Measurements from ENCODE around the gene B3GALNT2.

Gene B3GALNT2

GRCh38 chr1:235415008-235415904, 89.0 kb downstream of the B3GALNT2 start:
- H3K4me2 ChIP-seq (ENCODE audit: low read depth, low read length, poor library complexity, severe bottlenecking), result no peak overlapping the region
- TF ChIP-seq CTCF (conservative IDR thresholded peaks at IDR 0.05; ENCODE audit: low read length) (peak; percentile 89), EZH2phosphoT487 (IDR thresholded peaks at IDR 0.05; ENCODE audit: borderline replicate concordance) (no peak)
- H3K9me2 ChIP-seq (replicated peaks; ENCODE audit: low read depth, low read length), result no peaks in the 10 kb centered on the region
- H3K36me3 ChIP-seq (ENCODE audit: insufficient read depth, low read length), result peaks cover 16% of the 10 kb centered on the region; the same call in 1 of the 2 replicates
- no peaks in the 10 kb centered on the region for H3K9me3 ChIP-seq (ENCODE audit: insufficient read depth, low read depth, low read length)
- H4K20me1 ChIP-seq (ENCODE audit: insufficient read depth, low read length, poor library complexity, severe bottlenecking), result no peaks in the 10 kb centered on the region
- H3K9ac ChIP-seq (ENCODE audit: low read depth, low read length, poor library complexity, severe bottlenecking), result no peak overlapping the region
- no peak overlapping the region for H3K4me3 ChIP-seq (ENCODE audit: low read length, poor library complexity, severe bottlenecking)
- H3K4me1 ChIP-seq (ENCODE audit: insufficient read depth, low read length, poor library complexity, severe bottlenecking), result no peaks in the 10 kb centered on the region
- no peaks in the 10 kb centered on the region for H3K27me3 ChIP-seq (ENCODE audit: insufficient read depth, low read length, poor library complexity, severe bottlenecking)
- no peaks in the 10 kb centered on the region for H3F3A ChIP-seq (ENCODE audit: low read depth)
- H3K79me2 ChIP-seq (ENCODE audit: insufficient read depth, low read length), result no peaks in the 10 kb centered on the region
- no peak overlapping the region for H2AFZ ChIP-seq (ENCODE audit: low read length)

GRCh38 chr1:235411489-235412486, 92.5 kb downstream of the B3GALNT2 start:
- H2AFZ ChIP-seq (ENCODE audit: low read length), result no peak overlapping the region
- H3K4me1 ChIP-seq (ENCODE audit: insufficient read depth, low read length, poor library complexity, severe bottlenecking), result no peaks in the 10 kb centered on the region
- peaks cover 11% of the 10 kb centered on the region; the same call in 1 of the 2 replicates for H3K36me3 ChIP-seq (ENCODE audit: insufficient read depth, low read length)
- H3K4me2 ChIP-seq (ENCODE audit: low read depth, low read length, poor library complexity, severe bottlenecking), result no peak overlapping the region
- TF ChIP-seq EZH2phosphoT487 (IDR thresholded peaks at IDR 0.05; ENCODE audit: borderline replicate concordance) (no peak), CTCF (conservative IDR thresholded peaks at IDR 0.05; ENCODE audit: low read length) (no peak)
- no peak overlapping the region for H3K4me3 ChIP-seq (ENCODE audit: low read length, poor library complexity, severe bottlenecking)
- no peaks in the 10 kb centered on the region for H4K20me1 ChIP-seq (ENCODE audit: insufficient read depth, low read length, poor library complexity, severe bottlenecking)
- no peaks in the 10 kb centered on the region for H3K9me3 ChIP-seq (ENCODE audit: insufficient read depth, low read depth, low read length)
- H3F3A ChIP-seq (ENCODE audit: low read depth), result no peaks in the 10 kb centered on the region
- no peaks in the 10 kb centered on the region for H3K9me2 ChIP-seq (replicated peaks; ENCODE audit: low read depth, low read length)
- 0 out of 2 replicates have a peak, but pooled peaks cover 3% of the 10 kb centered on the region for H3K79me2 ChIP-seq (ENCODE audit: insufficient read depth, low read length)
- no peak overlapping the region for H3K9ac ChIP-seq (ENCODE audit: low read depth, low read length, poor library complexity, severe bottlenecking)
- no peaks in the 10 kb centered on the region for H3K27me3 ChIP-seq (ENCODE audit: insufficient read depth, low read length, poor library complexity, severe bottlenecking)

- no peaks in the 10 kb centered on the region for H3F3A ChIP-seq (ENCODE audit: low read depth)
- H3K9ac ChIP-seq (ENCODE audit: low read depth, low read length, poor library complexity, severe bottlenecking), result no peak overlapping the region
- TF ChIP-seq EZH2phosphoT487 (IDR thresholded peaks at IDR 0.05; ENCODE audit: borderline replicate concordance) (no peak), CTCF (conservative IDR thresholded peaks at IDR 0.05; ENCODE audit: low read length) (no peak)
- H3K36me3 ChIP-seq (ENCODE audit: insufficient read depth, low read length), result peaks cover 8% of the 10 kb centered on the region; the same call in 1 of the 2 replicates
- H3K27me3 ChIP-seq (ENCODE audit: insufficient read depth, low read length, poor library complexity, severe bottlenecking), result no peaks in the 10 kb centered on the region
- no peak overlapping the region for H3K4me3 ChIP-seq (ENCODE audit: low read length, poor library complexity, severe bottlenecking)
- H3K4me2 ChIP-seq (ENCODE audit: low read depth, low read length, poor library complexity, severe bottlenecking), result no peak overlapping the region
- H3K9me2 ChIP-seq (replicated peaks; ENCODE audit: low read depth, low read length), result no peaks in the 10 kb centered on the region
- H3K79me2 ChIP-seq (ENCODE audit: insufficient read depth, low read length), result 0 out of 2 replicates have a peak, but pooled peaks cover 3% of the 10 kb centered on the region
- H3K4me1 ChIP-seq (ENCODE audit: insufficient read depth, low read length, poor library complexity, severe bottlenecking), result no peaks in the 10 kb centered on the region
- no peaks in the 10 kb centered on the region for H4K20me1 ChIP-seq (ENCODE audit: insufficient read depth, low read length, poor library complexity, severe bottlenecking)
- no peaks in the 10 kb centered on the region for H3K9me3 ChIP-seq (ENCODE audit: insufficient read depth, low read depth, low read length)
- no peak overlapping the region for H2AFZ ChIP-seq (ENCODE audit: low read length)
These were observed 93.8 kb downstream of the B3GALNT2 start for GRCh38 chr1:235410467-235410866.

Data from Loucy (cell line).